Heart left ventricle (tissue), 16 donors: Measurements from ENCODE around the gene TRAF4. TPM values are rescaled to one million over a fixed set of nuclear protein-coding genes. Genes with fewer than 3 reads are reported as not detected.
"Not testable (repeated sequence)": the region's sequence is repeated elsewhere in the genome, so short reads cannot be mapped to it uniquely, and the experiment has no call there.

Source experiments
- ATAC-seq, 4 donors: fragments of 200-7000 bp; cut with Tn5 transposase; one replicate each; pipeline ENCODE4 v1.9.1; 2020 to 2022; ENCODE audit warnings: moderate library complexity in 4 of 4, mild to moderate bottlenecking in 3 of 4, moderate number of reproducible peaks in 1 of 4
- DNase-seq, 5 donors: peaks; one replicate each; pipeline ENCODE4 v3.0.0-alpha.2; 2020
- H3K27ac ChIP-seq, 12 donors: fragments of 200-600 bp; sonication (generic) in 4 of 12; one replicate each; pipeline versions ENCODE4 v1.5.0 to v1.8.0; 2016 to 2022; ENCODE audit warnings: mild to moderate bottlenecking in 2 of 12
- H3K27me3 ChIP-seq, 9 donors: fragments of 200-600 bp; sonication (generic) in 2 of 9; one replicate each; pipeline versions ENCODE4 v1.5.1 to v1.8.0; 2016 to 2022; ENCODE audit warnings: mild to moderate bottlenecking in 3 of 9
- H3K36me3 ChIP-seq, 9 donors: fragments of 200-600 bp; sonication (generic) in 2 of 9; one replicate each; pipeline versions ENCODE4 v1.5.0 to v1.8.0; 2018 to 2022; ENCODE audit warnings: mild to moderate bottlenecking in 2 of 9
- H3K4me1 ChIP-seq, 12 donors: fragments of 200-600 bp; sonication (generic) in 4 of 12; one replicate each; pipeline versions ENCODE4 v1.5.0 to v1.8.0; 2016 to 2022; ENCODE audit warnings: mild to moderate bottlenecking in 3 of 12
- H3K4me3 ChIP-seq, 12 donors: fragments of 200-600 bp; sonication (generic) in 4 of 12; one replicate each; pipeline versions ENCODE4 v1.5.0 to v1.8.0; 2017 to 2022; ENCODE audit warnings: mild to moderate bottlenecking in 9 of 12, moderate library complexity in 4 of 12
- H3K9me3 ChIP-seq, 12 donors: fragments of 200-600 bp; sonication (generic) in 4 of 12; one replicate each; pipeline versions ENCODE4 v1.5.0 to v1.8.0; 2016 to 2022; ENCODE audit warnings: mild to moderate bottlenecking in 1 of 12
- CTCF ChIP-seq, 12 donors: fragments of 200-600 bp; sonication (generic) in 4 of 12; IDR thresholded peaks; one replicate each; pipeline versions ENCODE4 v1.5.0 to v1.8.0; 2018 to 2022; ENCODE audit warnings: antibody characterized with exemption in 12 of 12, mild to moderate bottlenecking in 5 of 12
- POLR2A ChIP-seq, 2 donors: fragments of 450-650 bp; IDR thresholded peaks; one replicate each; pipeline ENCODE4 v1.6.1; 2017; ENCODE audit warnings: antibody characterized with exemption in 2 of 2, mild to moderate bottlenecking in 2 of 2, moderate library complexity in 2 of 2
- WGBS, 4 donors: extraction: QIAGEN DNeasy Blood & Tissue Kit in 2 of 4; methylation state at CpG; one replicate each; pipeline versions ENCODE4 v1.1.5 to v1.1.7; 2013 to 2018; 5-methylcytosine and 5-hydroxymethylcytosine counted together
- intact Hi-C, 10 donors: fragments of 100-400 bp; cut with DNase I; formaldehyde crosslinking; loops; one replicate each; pipeline versions ENCODE4 v1.11.1 to v1.14.2; 2022
- polyA plus RNA-seq, 2 donors: library from polyadenylated mRNA; stranded (reverse); fragments of 200-250 nt; gene quantifications; one replicate each; pipeline ENCODE4 v1.2.3, GENCODE V29; 2013
- total RNA-seq, 9 donors: library from RNA; depleted of rRNA in 2 of 9; stranded (reverse); fragments of >200 nt in 2 of 9; fragmentation: NEBNext Ultra II Directional in 3 of 9; extraction: Animal tissue kit (Norgen Biotek cat#: 25700) in 3 of 9; gene quantifications; one replicate each; pipeline versions ENCODE4 v1.1.0 to v1.2.4, GENCODE V29; 2016 to 2023
- donor health status: ischemic (EF 13 %, LVEDD 7.1; RV severe dilation, severe dysfunction).
- donor health status: healthy with polysubstance abuse.
- donor health status: DM: no; HTN: yes; CAD: no.
- donor health status: DM: no; HTN: no; CAD: no.
- donor health status: ischemic (EF 25% LVEDD 6.9; RV normal size, moderate dysfunction).
- donor health status: ischemic (EF 25% LVEDD 5.7; RV mildly dilated, moderate dysfunction).
- donor health status: healthy.
- donor health status: DM: yes; HTN: yes; CAD: no.
- donor health status: ischemic (EF 35%, LVEDD 5.7; RV mildly dilated, moderate dysfunction).
- donor health status: nonischemic (EF 11% LVEDD 7.7; RV severe dilation, severe dysfunction).
- donor health status: DM: yes; HTN: yes; CAD: no.
- donor health status: PGD.
- donor health status: ischemic (EF 29% LVEDD 5.4; RV normal size, mild dysfunction).
- donor health status: nonischemic (EF 23%, LVEDD 6.1; RV moderate dilation, normal function).

Gene TRAF4
- total and polyA plus RNA-seq, 11 donors: 1.5 to 11.5 (median 2.7) TPM

- H3K4me1 ChIP-seq: peaks cover 0 to 17% (median 10%) of the 10 kb centered on the region in 12 donors
- 10 to 20% (median 15%) methylated on average over 1 of the region's 1 CpG for WGBS, 4 donors
- ATAC-seq (peak in 1 of 4 donors; percentile 62), DNase-seq (no peak)
- no peaks in the 10 kb centered on the region for H3K27me3 ChIP-seq
- intact Hi-C loops: loop anchor here in 1 of 10 donors (10.0 kb wide), 1 partner anchor 58 kb away; no protein-coding TSS in a partner anchor
- H3K36me3 ChIP-seq: peaks cover 0 to 19% (median 4%) of the 10 kb centered on the region in 9 donors
- H3K27ac ChIP-seq: peak overlapping the region in 1 of 12 donors; percentile 1
- no peaks in the 10 kb centered on the region for H3K9me3 ChIP-seq
- TF ChIP-seq POLR2A (IDR thresholded peaks at IDR 0.05) (no peak), CTCF (IDR thresholded peaks at IDR 0.05) (no peak)
- H3K4me3 ChIP-seq: no peak overlapping the region
These were observed 33.4 kb downstream of the TRAF4 start for GRCh38 chr17:28777178-28777577.

- intact Hi-C loops: loop anchor here in 1 of 10 donors (10.0 kb wide), 1 partner anchor 55 kb away; no protein-coding TSS in a partner anchor
- WGBS, 4 donors: 94 to 98% (median 97%) methylated on average over 13 of the region's 13 CpGs
- not testable (repeated sequence) for ATAC-seq
These were observed 35.8 kb downstream of the TRAF4 start for GRCh38 chr17:28779601-28780000.

GRCh38 chr17:28783161-28783560 lies 39.4 kb downstream of the TRAF4 start:
- TF ChIP-seq POLR2A (IDR thresholded peaks at IDR 0.05): no peak
- no peak for TF ChIP-seq CTCF (IDR thresholded peaks at IDR 0.05)
- Histone ChIP-seq H3K9me3 (no peaks in the 10 kb centered on the region), H3K36me3 (peaks cover 0 to 14% (median 0%) of the 10 kb centered on the region in 9 donors), H3K27ac (no peak overlapping the region), H3K4me1 (peaks cover 0 to under 1% (median 0%) of the 10 kb centered on the region in 12 donors), H3K4me3 (no peak overlapping the region), H3K27me3 (no peaks in the 10 kb centered on the region)
- DNase-seq: no peak
- WGBS, 4 donors: 83 to 92% (median 86%) methylated on average over 3 of the region's 3 CpGs
- no peak for ATAC-seq
- intact Hi-C loops: no loop called here

More at GRCh38 chr17:28779601-28780000, 35.8 kb downstream of the TRAF4 start:
- not testable (repeated sequence) for H3K27me3 ChIP-seq, DNase-seq, H3K9me3 ChIP-seq, H3K27ac ChIP-seq, H3K4me3 ChIP-seq
- peaks cover 0 to 17% (median 10%) of the 10 kb centered on the region in 12 donors for H3K4me1 ChIP-seq
- peaks cover 0 to 12% (median 0%) of the 10 kb centered on the region in 9 donors for H3K36me3 ChIP-seq

GRCh38 chr17:28788100-28788499 lies 44.3 kb downstream of the TRAF4 start:
- Histone ChIP-seq H3K27me3 (no peaks in the 10 kb centered on the region), H3K9me3 (no peaks in the 10 kb centered on the region), H3K36me3 (peaks cover 0 to 4% (median 0%) of the 10 kb centered on the region in 9 donors), H3K4me1 (no peaks in the 10 kb centered on the region), H3K27ac (no peak overlapping the region), H3K4me3 (no peak overlapping the region)
- no peak for TF ChIP-seq CTCF (IDR thresholded peaks at IDR 0.05)
- no peak for TF ChIP-seq POLR2A (IDR thresholded peaks at IDR 0.05)
- intact Hi-C loops: no loop called here
- DNase-seq (no peak), ATAC-seq (no peak)
- 93 to 97% (median 96%) methylated on average over 4 of the region's 4 CpGs for WGBS, 4 donors
